DND-41 (cell line): Measurements from ENCODE around the gene OSBPL7.

Source experiments
- ATAC-seq: fragments of 200-7000 bp; cut with Tn5 transposase; 3 replicates; pipeline ENCODE4 v1.9.1; 2021; ENCODE audit warnings: low read depth; ENCODE audit not compliant: insufficient read depth
- DNase-seq: peaks from one replicate; pipeline ENCODE4 v3.0.0-alpha.2; 2020
- H2AFZ ChIP-seq: 2 replicates; pipeline ENCODE4 v1.6.0; 2012; ENCODE audit warnings: low read depth, low read length
- H3K27ac ChIP-seq: 2 replicates; pipeline ENCODE4 v1.5.1; 2012; ENCODE audit warnings: low read length, inconsistent platforms
- H3K27me3 ChIP-seq: fragments of 200-600 bp; sonication (generic); 2 replicates; pipeline ENCODE4 v1.6.0; 2012; ENCODE audit warnings: low read length, mild to moderate bottlenecking, inconsistent platforms; ENCODE audit not compliant: insufficient read depth, poor library complexity
- H3K36me3 ChIP-seq: 2 replicates; pipeline ENCODE4 v1.5.1; 2012; ENCODE audit warnings: low read length, inconsistent platforms; ENCODE audit not compliant: insufficient read depth
- H3K4me1 ChIP-seq: 2 replicates; pipeline ENCODE4 v1.5.1; 2012; ENCODE audit warnings: mild to moderate bottlenecking, low read length; ENCODE audit not compliant: insufficient read depth
- H3K4me2 ChIP-seq: 2 replicates; pipeline ENCODE4 v1.6.0; 2012; ENCODE audit warnings: mild to moderate bottlenecking, moderate library complexity, low read length, inconsistent platforms; ENCODE audit not compliant: insufficient read depth
- H3K4me3 ChIP-seq, 2 experiments: fragments of 200-600 bp in 1 of 2; shearing (Covaris generic) in 1 of 2; 2 replicates each; pipeline ENCODE4 v1.5.1; 2012 to 2016; ENCODE audit warnings: inconsistent platforms in 2 of 2, low read length in 2 of 2, mild to moderate bottlenecking in 2 of 2, low read depth in 1 of 2, moderate library complexity in 1 of 2
- H3K79me2 ChIP-seq: 2 replicates; pipeline ENCODE4 v1.6.0; 2012; ENCODE audit warnings: low read length, inconsistent platforms; ENCODE audit not compliant: insufficient read depth
- H3K9ac ChIP-seq: 2 replicates; pipeline ENCODE4 v1.6.0; 2012; ENCODE audit warnings: low read depth, mild to moderate bottlenecking, inconsistent platforms, low read length, moderate library complexity
- H3K9me3 ChIP-seq: 2 replicates; pipeline ENCODE4 v1.5.1; 2012; ENCODE audit warnings: low read length, moderate library complexity, mild to moderate bottlenecking, inconsistent platforms; ENCODE audit not compliant: insufficient read depth, severe bottlenecking
- H4K20me1 ChIP-seq: 2 replicates; pipeline ENCODE4 v1.6.0; 2012; ENCODE audit warnings: low read length; ENCODE audit not compliant: insufficient read depth
- EZH2 ChIP-seq: IDR thresholded peaks from 3 replicates; pipeline ENCODE4 v1.6.1; 2012; ENCODE audit warnings: borderline replicate concordance, low read depth, mild to moderate bottlenecking, moderate library complexity, low read length, inconsistent platforms; ENCODE audit not compliant: severe bottlenecking
- TF ChIP-seq, protein P1 (sequence below): IDR thresholded peaks from 2 replicates; pipeline ENCODE4 v1.5.1; 2012; ENCODE audit warnings: borderline replicate concordance, low read length, moderate library complexity, mild to moderate bottlenecking; ENCODE audit not compliant: poor library complexity, severe bottlenecking; ENCODE audit errors: extremely low read depth

Gene OSBPL7

DNA sequence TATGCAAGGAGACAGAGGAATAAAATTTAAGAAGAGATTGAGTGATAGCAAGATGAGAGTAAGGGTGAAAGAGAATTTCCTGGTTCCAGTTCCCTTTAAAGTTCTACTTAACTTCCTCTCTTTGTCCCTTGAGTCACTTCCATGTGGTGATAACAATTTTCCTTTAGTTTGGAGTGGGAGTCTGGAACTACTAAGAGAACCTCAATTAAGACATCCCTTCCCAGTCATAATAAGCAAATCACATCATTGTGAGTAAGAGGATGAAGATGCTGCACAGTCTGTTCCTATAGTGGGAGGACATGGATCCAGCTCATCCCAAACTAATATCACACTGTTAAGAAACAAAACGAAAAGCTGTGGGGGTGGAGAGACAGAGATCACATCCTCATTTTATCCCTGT, 64.2 kb downstream of the OSBPL7 start:
- H3K4me1 ChIP-seq, result no peaks in the 10 kb centered on the region
- H4K20me1 ChIP-seq, result no peaks in the 10 kb centered on the region
- DNase-seq (no peak), ATAC-seq (no peak)
- TF ChIP-seq EZH2, result no peak
- TF ChIP-seq, protein P1, sequence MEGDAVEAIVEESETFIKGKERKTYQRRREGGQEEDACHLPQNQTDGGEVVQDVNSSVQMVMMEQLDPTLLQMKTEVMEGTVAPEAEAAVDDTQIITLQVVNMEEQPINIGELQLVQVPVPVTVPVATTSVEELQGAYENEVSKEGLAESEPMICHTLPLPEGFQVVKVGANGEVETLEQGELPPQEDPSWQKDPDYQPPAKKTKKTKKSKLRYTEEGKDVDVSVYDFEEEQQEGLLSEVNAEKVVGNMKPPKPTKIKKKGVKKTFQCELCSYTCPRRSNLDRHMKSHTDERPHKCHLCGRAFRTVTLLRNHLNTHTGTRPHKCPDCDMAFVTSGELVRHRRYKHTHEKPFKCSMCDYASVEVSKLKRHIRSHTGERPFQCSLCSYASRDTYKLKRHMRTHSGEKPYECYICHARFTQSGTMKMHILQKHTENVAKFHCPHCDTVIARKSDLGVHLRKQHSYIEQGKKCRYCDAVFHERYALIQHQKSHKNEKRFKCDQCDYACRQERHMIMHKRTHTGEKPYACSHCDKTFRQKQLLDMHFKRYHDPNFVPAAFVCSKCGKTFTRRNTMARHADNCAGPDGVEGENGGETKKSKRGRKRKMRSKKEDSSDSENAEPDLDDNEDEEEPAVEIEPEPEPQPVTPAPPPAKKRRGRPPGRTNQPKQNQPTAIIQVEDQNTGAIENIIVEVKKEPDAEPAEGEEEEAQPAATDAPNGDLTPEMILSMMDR, result no peak
- H3K36me3 ChIP-seq, result no peaks in the 10 kb centered on the region
- no peak overlapping the region for H3K4me3 ChIP-seq
- peaks cover 17% of the 10 kb centered on the region for H3K9me3 ChIP-seq
- H3K79me2 ChIP-seq, result no peaks in the 10 kb centered on the region
- H3K4me2 ChIP-seq, result no peak overlapping the region
- no peak overlapping the region for H3K27ac ChIP-seq
- H3K27me3 ChIP-seq, result peaks cover 12% of the 10 kb centered on the region
- no peak overlapping the region for H2AFZ ChIP-seq
- no peak overlapping the region for H3K9ac ChIP-seq
